8988T (cell line): ENCODE results near the gene TMEM42.

Experiments used
- DNase-seq: peaks from one replicate; pipeline ENCODE4 v3.0.0; 2011

The TMEM42 gene

DNA sequence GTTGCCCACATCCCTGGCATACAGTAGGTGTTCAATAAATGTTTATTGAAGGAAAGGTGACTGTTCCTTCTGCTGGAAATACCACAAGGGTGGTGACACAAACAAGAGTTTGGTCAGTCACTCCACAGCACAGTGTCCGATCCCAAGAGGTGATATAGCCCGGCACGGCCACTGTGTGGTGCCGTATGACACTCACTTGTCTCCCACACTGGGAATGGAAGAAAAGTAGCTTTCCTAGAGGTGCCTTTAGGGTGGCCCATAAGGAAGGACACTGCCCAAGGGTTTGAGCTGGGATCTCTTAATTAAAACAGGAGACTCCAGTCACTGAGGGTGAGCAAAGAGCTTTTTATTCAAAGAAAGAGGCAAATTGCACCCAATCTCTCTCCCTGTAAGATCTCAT lies 53.2 kb downstream of the TMEM42 start:
- DNase-seq, result peak; percentile 75
